GM18858 (cell line): ENCODE results near the gene CCDC87.
"Not testable (repeated sequence)": the region's sequence is repeated elsewhere in the genome, so short reads cannot be mapped to it uniquely, and the experiment has no call there.

Experiments
- ATAC-seq: cut with Tn5 transposase; IDR thresholded peaks from one replicate; pipeline ENCODE4 v1.9.1; 2021; ENCODE audit not compliant: unreplicated experiment

Gene CCDC87

GRCh38 chr11:66616379-66617154 is 23.7 kb upstream of the CCDC87 start, which contains the start of gene RBM14:
Gene RBM14, plus strand, starts transcription at chr11:66616630. Its CDS starts 91 bp downstream, at chr11:66616721.
- ATAC-seq = peak; percentile 76

GRCh38 chr11:66614073-66614472 is 21.2 kb upstream of the CCDC87 start:
- no peak for ATAC-seq

GRCh38 chr11:66612458-66612857 is 19.6 kb upstream of the CCDC87 start:
- ATAC-seq = no peak

DNA sequence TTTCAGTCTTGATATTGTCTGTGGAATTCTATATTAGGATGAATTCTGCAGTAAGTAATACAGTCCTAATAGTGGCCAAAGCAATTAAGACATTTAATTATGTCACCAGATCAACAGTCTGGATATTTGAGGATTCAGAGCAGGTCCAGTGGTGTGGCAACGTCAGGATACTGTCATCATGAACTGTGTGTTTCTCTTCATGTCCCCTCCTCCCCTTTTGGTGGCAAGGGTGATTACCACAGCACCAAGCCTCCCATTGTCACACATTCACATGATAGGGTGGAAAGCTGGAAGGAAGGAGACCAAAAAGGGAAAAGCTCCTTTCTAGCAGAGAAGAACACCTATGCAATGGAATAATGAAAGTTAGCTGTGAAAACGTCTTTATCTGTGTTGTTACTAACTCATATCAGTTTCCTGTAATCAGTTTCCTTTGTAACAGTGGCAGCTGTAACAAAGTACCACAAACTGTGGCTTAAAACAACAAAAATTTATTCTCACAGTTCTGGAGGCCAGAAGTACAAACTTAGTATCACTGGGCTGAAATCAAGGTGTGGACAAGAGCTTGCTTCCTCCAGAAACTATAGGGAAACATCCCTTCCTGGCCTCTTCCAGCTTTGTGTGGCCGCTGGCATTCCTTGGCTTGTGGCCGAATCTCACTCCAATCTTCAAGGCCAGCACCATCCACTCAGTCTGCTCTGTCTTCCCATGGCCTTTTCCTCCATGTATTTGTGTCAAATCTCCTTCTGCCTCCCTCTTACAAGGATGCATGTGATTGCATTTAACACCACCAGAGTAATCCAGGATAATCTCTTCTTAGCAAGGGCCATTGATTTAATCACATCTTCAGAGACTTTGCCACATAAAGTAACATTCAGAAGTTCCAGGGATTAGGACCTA is 17.1 kb upstream of the CCDC87 start:
- no peak for ATAC-seq

GRCh38 chr11:66607126-66607834 is 14.4 kb upstream of the CCDC87 start:
- ATAC-seq = no peak

DNA sequence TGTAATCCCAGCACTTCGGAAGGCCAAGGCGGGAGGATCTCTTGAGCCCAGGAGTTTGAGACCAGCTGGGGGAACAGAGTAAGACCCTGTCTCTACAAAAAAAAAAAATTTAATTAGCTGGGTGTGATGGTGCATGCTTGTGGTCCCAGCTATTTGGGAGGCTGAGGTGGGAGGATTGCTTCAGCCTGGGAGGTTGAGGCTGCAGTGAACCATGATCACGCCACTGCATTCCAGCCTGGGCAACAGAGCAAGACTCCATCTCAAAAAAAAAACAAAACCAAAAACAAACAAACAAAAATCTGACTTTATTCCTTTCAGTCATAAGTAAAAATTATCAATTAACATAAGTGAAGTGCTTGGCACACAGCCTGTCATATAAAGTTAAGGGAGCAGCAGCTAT is 13.7 kb upstream of the CCDC87 start:
- ATAC-seq = not testable (repeated sequence)

DNA sequence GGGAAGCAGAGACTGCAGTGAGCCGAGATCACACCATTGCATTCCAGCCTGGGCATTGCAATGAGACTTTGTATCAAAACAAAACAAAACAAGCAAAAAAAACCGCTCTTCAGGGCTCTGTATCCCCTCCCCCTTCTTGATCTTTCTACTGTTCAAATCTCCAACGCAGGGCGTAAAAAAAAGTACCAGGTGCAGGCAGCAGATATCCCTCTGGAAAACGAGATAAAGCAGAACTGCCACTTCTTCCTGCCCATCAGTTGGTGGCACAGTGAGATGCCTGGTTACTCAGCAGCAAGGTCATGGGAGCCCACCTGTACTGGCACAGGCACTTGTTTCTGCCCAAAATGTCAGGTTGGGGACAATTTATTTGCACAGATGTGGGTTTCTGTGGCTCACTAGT is 11.3 kb upstream of the CCDC87 start:
- no peak for ATAC-seq

- no peak for ATAC-seq
Observed at GRCh38 chr11:66603072-66603471, 10.2 kb upstream of the CCDC87 start.

DNA sequence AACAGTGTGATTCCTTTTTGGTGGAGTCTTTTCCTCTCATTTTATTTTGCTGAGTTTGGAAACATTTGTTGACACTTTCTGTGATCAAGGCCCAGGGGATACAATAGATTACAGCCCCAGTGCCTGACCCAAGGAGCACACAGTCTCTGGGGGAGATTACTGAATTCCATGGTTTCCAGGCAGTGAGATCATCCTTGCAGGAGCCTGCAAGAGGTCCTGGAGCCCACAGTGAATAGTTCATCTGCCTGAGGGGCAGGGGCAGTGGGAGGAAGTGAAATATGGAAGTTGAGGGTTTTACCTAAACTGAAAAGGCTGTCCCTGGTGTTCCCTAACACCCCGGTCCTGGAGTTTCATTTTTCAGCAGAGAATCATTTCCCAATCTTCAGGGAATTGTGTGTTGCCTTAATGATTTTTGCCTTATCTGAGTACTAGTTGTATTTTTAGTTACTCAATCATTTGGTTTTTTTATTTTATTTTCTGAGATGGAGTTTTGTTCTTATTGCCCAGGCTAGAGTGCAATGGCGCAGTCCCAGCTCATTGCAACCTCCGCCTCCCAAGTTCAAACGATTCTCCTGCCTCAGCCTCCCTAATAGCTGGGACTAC is 7.9 kb upstream of the CCDC87 start:
- no peak for ATAC-seq

DNA sequence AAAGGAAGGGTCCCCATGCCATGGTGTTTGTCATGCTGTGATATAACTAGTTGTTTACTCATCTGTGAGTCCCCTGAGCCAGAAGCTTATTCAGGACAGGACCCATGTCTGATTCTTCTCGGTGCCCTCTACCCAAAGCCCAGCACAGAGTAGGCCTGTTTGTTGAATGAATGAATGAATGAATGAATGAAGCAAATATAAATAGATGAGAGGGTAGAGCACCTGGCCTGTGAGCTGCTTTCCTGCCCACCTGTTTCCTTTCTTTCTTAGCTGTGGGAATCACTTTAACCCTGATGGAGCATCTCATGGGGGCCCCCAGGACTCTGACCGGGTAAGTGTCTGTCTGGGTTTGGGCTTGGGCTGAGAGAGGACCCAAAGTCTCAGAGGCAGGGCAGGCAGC is 7.4 kb upstream of the CCDC87 start:
- ATAC-seq = no peak

- no peak for ATAC-seq
Observed at GRCh38 chr11:66598993-66599392, 6.1 kb upstream of the CCDC87 start.

- no peak for ATAC-seq
Observed at GRCh38 chr11:66595245-66595904, 2.5 kb upstream of the CCDC87 start.

GRCh38 chr11:66593650-66594049 is 787 bp upstream of the CCDC87 start:
- ATAC-seq = no peak

DNA sequence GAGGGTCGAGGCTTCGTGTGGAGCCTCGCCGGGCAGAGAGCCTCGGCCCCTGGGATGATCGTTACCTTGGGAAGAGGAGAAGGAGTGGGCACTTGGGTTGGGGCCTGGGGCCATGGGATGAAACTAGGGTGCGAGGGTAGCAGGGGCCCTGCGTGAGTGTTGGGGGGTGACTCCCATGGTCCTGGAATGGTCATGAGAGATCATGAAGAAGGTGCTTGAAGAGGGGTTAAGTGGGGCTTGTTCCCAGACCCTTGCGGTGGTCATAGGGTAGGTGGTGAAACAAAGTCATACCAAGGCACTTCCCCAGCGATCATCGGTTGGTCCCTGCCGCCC is 406 bp upstream of the CCDC87 start:
- ATAC-seq = no peak

- no peak for ATAC-seq
Observed at GRCh38 chr11:66591175-66591574, 1.7 kb downstream of the CCDC87 start.

DNA sequence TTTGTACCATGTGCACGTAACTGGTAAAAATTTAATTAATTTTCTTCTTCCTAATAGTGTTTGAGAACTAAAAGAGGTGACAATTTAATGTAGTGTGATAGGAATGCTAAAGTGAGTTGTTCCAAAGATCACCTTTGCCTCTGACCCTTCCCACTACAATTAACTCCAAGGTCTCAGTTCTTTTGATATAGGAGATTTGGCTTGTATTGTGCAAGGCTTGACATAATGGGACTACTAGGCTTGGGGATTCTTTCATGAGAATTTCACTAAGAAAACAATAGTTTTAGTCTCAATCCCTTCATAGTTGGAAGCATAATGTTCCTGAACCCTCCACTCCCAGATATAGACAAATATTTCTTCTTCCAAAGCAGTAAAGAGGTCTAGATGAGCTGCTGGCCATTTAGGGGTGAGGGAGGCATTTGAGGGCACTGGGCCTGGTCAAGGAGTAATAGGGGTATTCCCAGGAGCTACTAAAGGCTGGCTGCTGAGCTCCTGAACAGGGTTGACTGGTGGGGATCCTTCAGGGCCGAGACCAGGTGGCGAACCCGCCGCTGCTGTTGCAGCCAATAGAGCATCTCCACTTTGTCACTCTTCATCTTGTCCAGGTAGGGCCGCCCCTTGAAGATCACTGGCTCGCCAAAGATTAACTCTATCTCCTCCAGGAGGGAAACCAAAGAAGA is 2.7 kb downstream of the CCDC87 start:
- ATAC-seq = no peak

DNA sequence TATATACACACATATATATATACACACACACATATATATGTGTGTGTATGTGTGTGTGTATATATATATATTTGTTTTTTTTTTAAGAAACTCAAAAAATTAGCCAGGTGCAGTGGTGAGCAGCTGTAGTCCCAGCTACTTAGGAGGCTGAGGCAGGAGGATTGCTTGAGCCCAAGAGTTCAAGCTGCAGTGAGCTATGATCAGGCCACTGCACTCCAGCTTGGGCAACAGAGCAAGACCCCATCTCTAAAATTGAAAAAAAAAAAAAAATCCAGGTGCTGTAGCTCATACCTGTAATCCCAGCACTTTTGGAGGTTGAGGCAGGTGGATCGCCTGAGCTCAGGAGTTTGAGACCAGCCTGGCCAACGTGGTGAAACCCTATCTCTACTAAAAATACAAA is 3.5 kb downstream of the CCDC87 start:
- ATAC-seq = not testable (repeated sequence)

DNA sequence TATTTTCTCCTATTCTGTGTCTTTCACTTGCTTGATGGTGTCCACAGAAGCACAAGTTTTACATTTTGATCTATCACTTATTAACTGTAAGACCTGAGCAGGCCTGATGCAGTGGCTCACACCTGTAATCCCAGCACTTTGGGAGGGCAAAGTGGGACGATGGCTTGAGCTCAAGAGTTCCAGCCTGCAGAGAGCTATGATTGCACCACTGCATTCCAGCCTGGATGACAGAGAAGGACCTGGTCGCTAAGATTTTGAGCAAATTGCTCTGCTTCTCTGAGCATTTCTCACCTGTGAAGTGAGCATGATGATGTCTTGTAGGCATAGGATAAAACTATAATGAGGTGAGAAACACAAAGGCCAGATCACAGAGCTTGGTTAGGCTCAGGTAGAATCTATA is 6.7 kb downstream of the CCDC87 start:
- ATAC-seq = no peak

- not testable (repeated sequence) for ATAC-seq
Observed at GRCh38 chr11:66585447-66585846, 7.4 kb downstream of the CCDC87 start.

- not testable (repeated sequence) for ATAC-seq
Observed at GRCh38 chr11:66582565-66583147, 10.2 kb downstream of the CCDC87 start.
